GM18909 (cell line): ENCODE data around the gene NDRG2.

Experiments
- ATAC-seq: cut with Tn5 transposase; IDR thresholded peaks from one replicate; pipeline ENCODE4 v1.9.1; 2021; ENCODE audit warnings: mild to moderate bottlenecking; ENCODE audit not compliant: unreplicated experiment, poor library complexity

Gene NDRG2

DNA sequence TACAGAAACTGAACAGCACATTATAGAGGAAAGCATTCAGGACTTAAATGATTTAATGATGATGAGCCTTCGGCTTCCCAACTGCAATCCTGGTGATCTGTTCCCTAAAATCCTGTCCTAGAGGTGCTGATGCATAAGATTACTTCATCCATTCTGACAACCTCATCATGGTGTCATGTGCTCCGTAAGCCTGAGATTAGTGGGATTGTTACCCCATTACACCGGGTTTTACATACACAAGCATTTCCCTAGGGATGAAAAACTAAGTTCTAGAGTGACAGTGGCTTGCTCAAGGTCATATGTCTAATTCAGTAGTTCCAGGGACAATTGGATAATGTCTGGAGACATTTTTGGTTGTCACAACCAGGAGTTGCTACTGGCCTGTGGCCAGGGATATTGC is 12.3 kb upstream of the NDRG2 start:
- no peak for ATAC-seq

DNA sequence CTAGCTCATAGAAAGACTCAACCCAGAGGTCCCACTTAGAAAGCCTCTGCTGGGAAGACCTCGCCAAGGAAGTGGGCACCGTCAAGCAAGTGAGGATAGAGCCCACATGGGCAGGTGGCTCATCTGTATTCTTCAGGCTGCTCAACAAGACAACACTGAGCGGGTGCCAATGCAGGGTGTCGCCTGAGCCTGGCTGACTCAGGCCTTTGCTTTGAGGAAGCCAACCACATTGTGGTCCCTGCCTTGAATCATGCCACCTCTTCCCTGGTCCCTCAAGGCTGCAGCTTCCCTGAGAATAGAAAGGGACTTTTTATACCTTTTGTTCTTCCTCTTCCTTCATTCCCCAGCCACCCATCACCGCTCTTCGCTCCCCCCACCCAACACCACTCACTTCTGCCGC is 11.9 kb upstream of the NDRG2 start:
- no peak for ATAC-seq

DNA sequence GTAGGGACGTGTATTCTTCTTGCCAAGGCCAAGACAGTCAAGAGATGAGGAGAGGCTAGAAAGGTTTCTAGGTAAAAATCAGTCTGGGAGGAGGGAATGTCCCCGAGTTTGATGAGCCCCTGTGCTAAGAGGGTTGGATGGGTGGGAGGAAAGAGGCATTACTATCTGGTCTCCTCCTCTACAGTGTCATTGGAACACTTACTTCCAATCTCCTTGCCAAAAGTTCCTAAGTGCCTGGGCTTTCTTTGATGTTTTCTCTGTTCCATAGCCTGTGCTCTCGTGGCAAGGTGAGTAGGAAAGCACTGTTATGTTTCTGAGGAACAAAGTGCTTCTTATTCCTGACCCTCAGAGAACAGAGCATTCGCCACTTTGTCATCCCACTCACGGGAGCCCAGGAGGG is 9.8 kb upstream of the NDRG2 start, which contains the start of gene RNASE13:
RNASE13 (minus strand) TSS at position 101 of the 400 bp plus-strand sequence. CDS start 519 bp downstream, outside the sequence.
- ATAC-seq: no peak

GRCh38 chr14:21033133-21033698 is 8.4 kb upstream of the NDRG2 start:
- no peak for ATAC-seq

DNA sequence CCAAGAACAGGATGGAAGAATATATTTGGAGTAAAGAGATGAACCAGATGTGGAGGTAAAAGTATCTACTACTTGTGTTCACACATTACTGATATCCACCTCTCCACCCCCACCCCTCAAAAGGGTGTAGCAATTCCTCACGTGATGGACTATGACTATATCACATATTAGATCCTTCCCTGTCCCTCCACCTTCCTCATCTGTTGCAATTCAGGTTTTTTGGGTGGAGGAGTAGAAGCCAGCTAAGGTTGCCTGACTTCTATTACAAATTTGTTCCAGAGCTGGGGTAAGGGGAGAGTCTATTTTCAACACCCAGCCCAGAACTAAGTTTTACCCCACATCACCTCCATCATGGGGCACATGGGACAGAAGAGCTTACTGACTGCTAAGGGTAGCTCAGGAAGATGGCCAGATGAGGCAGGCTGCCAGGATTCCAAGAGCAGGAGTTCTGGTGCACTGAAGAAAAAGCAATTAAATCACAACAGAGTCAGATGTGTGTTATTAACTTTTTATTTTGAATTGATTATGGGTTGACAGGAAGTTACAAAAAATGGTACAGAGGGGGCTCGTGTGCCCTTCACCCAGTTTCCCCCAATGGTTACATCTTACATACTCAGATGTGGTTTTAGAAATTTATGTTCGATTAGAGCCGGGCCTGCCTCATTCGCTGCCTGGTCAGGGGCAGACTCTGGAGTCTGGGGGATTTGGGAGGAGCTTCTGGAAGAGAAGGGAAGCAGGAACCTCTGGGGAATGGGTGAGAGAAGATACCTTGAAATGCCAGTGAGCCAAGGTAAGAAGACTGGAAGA is 7.7 kb upstream of the NDRG2 start:
- no peak for ATAC-seq

DNA sequence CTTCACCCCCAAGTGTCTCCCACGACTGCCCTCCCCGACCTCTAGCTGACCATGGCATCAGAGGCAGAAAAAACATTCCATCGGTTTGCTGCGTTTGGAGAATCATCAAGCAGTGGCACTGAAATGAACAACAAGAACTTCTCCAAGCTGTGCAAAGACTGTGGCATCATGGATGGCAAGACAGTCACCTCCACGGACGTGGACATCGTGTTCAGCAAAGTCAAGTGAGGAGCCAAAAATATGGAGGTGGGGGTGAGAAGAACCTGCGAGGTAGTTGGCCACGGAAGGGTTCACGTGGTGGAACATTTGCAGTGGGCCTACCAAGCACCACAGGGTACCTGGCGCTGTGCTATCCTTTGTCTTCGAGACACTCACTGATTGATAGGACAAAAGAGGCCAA is 5.7 kb upstream of the NDRG2 start:
- ATAC-seq: no peak

- no peak for ATAC-seq
Measured at GRCh38 chr14:21029917-21030316, 5.1 kb upstream of the NDRG2 start, which contains the start of gene TPPP2. TSS of gene TPPP2 (plus strand) at chr14:21030217. CDS start at chr14:21030582, 365 bp downstream.

GRCh38 chr14:21026988-21027315 is 2.1 kb upstream of the NDRG2 start:
- no peak for ATAC-seq

- no peak for ATAC-seq
Measured at GRCh38 chr14:21026274-21026987, 1.6 kb upstream of the NDRG2 start.

DNA sequence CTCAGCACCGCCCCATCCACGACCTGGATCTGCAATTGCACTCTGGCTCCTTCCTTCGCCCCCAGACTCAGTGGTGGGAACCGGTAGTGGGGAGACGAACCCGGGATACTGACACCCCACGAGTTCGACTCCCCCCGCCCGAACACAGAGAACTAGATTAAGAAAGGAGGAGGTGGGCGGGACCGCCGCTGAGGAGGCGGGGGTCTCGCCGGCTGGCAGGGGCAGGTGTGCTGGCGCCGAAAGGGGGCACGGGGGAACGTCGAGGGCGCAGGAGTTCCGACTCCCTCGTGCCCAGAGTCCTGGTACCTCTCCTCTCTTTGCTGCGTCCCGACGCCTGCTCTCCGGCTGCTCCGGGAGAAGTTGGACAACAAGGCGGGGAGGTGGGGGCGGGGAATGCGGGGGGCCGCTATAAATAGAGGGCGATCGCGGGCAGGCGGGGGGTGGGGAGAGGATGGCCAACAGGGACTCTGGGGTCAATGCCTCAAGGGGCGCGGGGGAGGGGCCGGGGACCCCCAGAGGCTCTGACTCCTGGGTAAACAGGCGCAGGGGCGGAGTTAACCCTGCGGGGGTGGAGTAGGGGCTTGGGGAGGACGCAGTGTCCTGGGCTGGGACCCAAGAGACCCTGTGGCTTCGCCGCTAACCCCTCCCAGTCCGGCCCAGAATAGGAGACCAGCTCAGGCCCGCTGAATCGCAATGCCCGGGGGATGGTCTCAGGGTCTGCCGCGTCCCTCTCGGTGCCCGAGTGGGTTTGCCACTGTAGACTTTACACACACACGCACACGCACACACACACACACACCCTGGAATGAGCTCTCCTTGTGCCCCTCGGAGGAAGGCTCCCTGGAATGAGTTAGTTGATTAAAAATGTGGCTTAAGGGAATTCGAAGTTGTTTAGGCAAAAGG is 761 bp upstream of the NDRG2 start:
- ATAC-seq: peak; percentile 14

DNA sequence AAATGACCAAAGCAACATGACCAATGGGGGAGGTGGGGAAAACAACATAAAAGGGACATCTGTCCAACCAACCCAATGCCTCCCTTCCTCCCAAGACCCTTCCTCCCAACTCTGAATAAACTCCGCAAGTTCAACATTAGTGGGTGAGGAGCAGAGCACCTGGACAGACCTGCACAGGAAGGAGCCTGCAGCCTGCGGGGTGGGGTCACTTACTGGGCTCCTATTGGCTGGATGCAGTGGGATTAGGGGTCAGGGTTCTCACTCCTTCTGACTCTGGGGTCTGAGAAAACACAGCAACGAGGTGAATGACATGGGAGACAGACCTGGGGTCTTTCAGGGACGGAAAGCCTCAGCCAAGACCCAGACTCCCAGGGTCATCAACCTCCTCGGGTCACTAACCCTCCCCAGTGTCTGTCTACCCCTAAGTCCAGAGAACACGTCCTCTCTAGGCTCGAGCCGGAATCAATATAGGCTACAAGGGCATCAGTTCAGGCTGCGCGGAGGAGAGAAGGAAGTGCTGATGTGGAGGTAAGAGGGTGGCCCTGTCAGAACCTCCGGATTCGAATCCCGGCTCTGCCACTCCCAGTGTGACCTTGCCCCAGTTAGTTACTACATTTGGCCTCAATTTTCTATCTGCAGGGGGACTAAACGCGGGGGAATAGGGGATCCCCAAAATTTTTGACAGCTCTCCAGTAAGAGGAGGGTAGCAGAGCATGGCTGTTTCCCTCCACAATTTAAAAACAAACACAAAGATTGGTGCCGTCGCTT is 860 bp downstream of the NDRG2 start:
- no peak for ATAC-seq

DNA sequence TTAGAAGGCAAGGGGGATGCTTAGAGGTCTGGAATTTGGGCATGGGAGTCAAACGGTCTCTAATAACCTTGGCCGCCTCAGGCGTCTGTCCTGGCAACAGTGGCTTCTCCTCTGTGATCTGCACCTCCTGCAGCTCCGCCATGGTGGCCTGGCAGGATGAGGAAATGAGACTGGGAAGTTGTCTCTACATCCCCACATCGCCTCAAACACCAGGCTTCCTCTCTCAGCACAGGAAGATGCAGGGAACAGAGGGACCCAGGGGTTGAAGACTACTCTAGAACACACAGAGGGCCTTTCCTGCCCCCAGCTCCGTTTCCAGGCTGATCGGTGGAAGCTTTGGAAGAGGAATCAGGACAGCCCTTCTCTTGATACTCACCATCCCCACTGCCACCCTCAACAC is 1.7 kb downstream of the NDRG2 start:
- no peak for ATAC-seq

DNA sequence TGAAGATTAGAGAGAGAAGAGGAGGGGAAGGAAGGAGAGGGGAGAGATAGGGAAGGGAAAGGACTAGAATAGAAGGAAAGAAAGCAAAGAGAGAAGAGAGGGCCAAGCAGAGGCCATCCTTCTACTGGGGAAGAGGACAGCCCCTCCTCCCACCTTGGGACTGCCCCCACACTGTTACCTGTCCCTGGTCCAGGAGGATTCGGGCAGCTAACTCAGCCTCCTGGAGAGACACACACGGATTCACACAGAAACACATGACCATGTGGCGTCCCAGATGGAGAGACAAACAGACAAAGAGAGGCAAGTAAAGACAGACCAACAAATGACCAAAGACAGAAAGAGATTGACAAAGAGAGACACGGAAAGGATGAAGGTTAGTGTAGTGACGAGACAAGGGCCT is 2.2 kb downstream of the NDRG2 start:
- ATAC-seq: no peak

DNA sequence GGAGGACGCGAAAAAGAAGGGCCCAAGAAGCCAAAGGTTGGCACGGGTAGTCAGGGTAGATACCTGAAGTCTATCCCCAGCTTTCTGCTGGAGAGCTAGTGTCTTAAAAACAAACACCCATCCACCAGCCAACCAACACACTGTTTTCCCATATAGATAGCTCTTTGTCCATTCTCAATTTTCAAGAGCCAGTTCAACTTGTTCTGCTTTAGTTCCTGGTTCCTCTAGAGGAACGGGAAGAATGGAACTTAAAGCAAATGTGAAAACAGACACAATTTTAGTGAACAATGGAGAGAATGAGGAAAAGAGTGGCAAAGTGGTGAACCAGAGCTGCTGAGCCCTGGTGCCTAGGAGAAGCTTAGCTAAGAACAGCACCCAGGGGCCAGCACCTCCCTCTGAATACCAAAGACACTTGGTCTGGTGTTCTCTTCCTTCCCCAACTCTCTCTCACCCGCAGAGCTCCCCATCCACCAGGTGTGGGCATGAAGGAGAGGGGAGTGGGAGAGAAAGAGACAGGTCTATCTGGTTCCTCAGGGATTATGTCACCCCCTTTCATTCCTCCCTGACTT is 3.8 kb downstream of the NDRG2 start:
- ATAC-seq: no peak

DNA sequence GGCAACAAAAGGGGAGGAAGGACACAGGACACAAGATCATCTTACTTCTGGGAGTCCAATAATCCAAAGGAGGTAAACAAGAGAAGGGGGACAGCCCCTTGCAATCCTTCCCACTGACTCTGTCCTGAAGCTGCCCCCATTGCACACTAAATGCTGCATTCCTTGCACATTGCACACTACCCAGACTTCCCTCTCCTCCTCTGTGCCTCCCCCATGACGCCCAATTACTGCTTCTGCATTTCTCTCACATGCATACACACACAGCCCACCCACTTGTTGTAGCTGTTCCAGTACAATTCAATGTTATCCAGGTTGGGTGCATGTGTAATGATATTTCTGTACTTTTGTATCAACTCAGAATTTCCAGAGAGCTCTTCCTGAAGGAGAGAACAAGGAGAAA is 5.5 kb downstream of the NDRG2 start:
- no peak for ATAC-seq

GRCh38 chr14:21018781-21019180 is 6.1 kb downstream of the NDRG2 start:
- no peak for ATAC-seq

- ATAC-seq: no peak
Measured at GRCh38 chr14:21018286-21018685, 6.6 kb downstream of the NDRG2 start.

GRCh38 chr14:21017528-21018245 is 7.2 kb downstream of the NDRG2 start:
- no peak for ATAC-seq
